K562 (cell line): ENCODE measurements around the gene DDC. TPM values are rescaled to one million over a fixed set of nuclear protein-coding genes. Genes with fewer than 3 reads are reported as not detected.
A peak's percentile ranks its signal among the peaks of the same experiment; 100 is the strongest.

Source experiments
- ATF1 ChIP-seq, 2 experiments: fragments of 450-650 bp in 1 of 2; IDR thresholded peaks; 2 replicates each; pipeline ENCODE4 v1.6.1; 2016; ENCODE audit warnings: missing compliant biosample characterization in 1 of 2, missing genetic modification characterization in 1 of 2
- CEBPB ChIP-seq: fragments of 450-650 bp; IDR thresholded peaks from 2 replicates; pipeline ENCODE4 v1.6.1; 2016; ENCODE audit warnings: missing genetic modification characterization, missing compliant biosample characterization
- CTCF ChIP-seq, 3 experiments: IDR thresholded peaks in 2 of 3; conservative IDR thresholded peaks in 1 of 3; 2 replicates each; pipeline ENCODE4 v1.5.1; 2011 to 2012; ENCODE audit warnings: low read length in 3 of 3, mild to moderate bottlenecking in 3 of 3, control low read depth in 2 of 3, improper control_type of control experiment in 1 of 3, inconsistent platforms in 1 of 3, low read depth in 1 of 3, mixed read lengths in 1 of 3, moderate library complexity in 1 of 3; ENCODE audit not compliant: insufficient read depth in 2 of 3
- GTF2B ChIP-seq: IDR thresholded peaks from 2 replicates; pipeline ENCODE4 v1.6.1; 2011; ENCODE audit not compliant: insufficient read length; ENCODE audit errors: extremely low read depth
- MTA3 ChIP-seq: fragments of 450-650 bp; formaldehyde crosslinking; IDR thresholded peaks from 2 replicates; pipeline ENCODE4 v1.6.1; 2017; ENCODE audit warnings: mild to moderate bottlenecking, borderline replicate concordance
- NFRKB ChIP-seq: fragments of 450-650 bp; IDR thresholded peaks from 2 replicates; pipeline ENCODE4 v1.6.1; 2016; ENCODE audit warnings: low read depth
- POLR2AphosphoS2 ChIP-seq: IDR thresholded peaks from 2 replicates; pipeline ENCODE4 v1.6.1; 2012; ENCODE audit warnings: low read length, improper control_type of control experiment
- RHOXF2B ChIP-seq: fragments of 250-450 bp; sonication (Bioruptor Pico); conservative IDR thresholded peaks from 2 replicates; pipeline ENCODE4 v1.5.1; 2021
- SAP30 ChIP-seq: fragments of 200-600 bp; sonication (generic); IDR thresholded peaks from 2 replicates; pipeline ENCODE4 v1.6.1; 2012; ENCODE audit warnings: borderline replicate concordance, low read depth, mild to moderate bottlenecking, moderate library complexity, low read length, control low read depth, inconsistent platforms; ENCODE audit not compliant: insufficient read depth, poor library complexity, severe bottlenecking
- STAG1 ChIP-seq: sonication (generic); formaldehyde crosslinking; IDR thresholded peaks from 2 replicates; pipeline ENCODE4 v1.5.0; 2020; ENCODE audit warnings: missing genetic modification reagents, borderline replicate concordance
- ZNF592 ChIP-seq: fragments of 450-650 bp; IDR thresholded peaks from 2 replicates; pipeline ENCODE4 v1.6.1; 2017; ENCODE audit warnings: antibody characterized with exemption, mild to moderate bottlenecking
- ZNF764 ChIP-seq: fragments of 250-450 bp; sonication (Bioruptor Pico); IDR thresholded peaks from 2 replicates; pipeline ENCODE4 v1.4.0; 2020; ENCODE audit warnings: low read depth, mild to moderate bottlenecking, moderate library complexity
- polyA plus RNA-seq, 8 experiments: library from polyadenylated mRNA; depleted of rRNA in 4 of 8; stranded (reverse) in 5 of 8; unstranded in 3 of 8; fragments of >200 nt; fragmentation: Nextera tagmentation in 2 of 8; fragmentation: Illumina TruSeq in 1 of 8; extraction: Ambion mirVana in 2 of 8; extraction: Trizol in 1 of 8; gene quantifications; 2 replicates each; pipeline versions ENCODE4 v1.2.1 to v1.2.3, GENCODE V29; 2011 to 2014; ENCODE audit warnings: inconsistent platforms in 1 of 8, missing spikeins in 1 of 8
- total RNA-seq, 7 experiments: library from RNA; depleted of rRNA in 6 of 7; stranded (reverse); fragments of >200 nt in 6 of 7; fragmentation: Illumina TruSeq in 2 of 7; extraction: Trizol in 2 of 7; gene quantifications; 2 replicates each; pipeline versions ENCODE4 v1.2.1 to v1.2.3, GENCODE V29; 2011 to 2021; ENCODE audit warnings: low replicate concordance in 1 of 7

Gene DDC
- total and polyA plus RNA-seq, 9 of the 15 experiments (the other 6 are each of a cell fraction or from before 2014, with no cell fraction given), result not detected

DNA sequence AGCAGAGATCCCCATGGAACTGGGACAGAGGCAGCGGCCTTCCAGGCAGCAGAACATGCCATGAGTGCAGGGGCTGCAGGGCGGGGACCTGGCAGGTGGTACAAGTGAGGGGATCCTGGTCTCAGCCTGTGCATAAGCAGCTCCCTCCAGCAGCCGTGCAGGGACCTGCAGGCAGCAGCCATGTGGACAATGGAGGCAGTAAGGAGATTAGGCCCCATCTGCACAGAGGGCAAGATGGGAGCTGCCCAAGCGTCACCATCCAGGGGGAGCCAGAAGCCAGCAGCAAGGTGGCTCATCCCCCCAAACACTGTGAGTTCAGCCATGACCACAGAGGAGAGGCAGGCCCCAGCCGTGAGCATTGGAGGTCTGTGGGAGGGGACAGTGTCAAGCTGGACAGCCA is 3.1 kb downstream of the DDC start (continued):
- no peak for TF ChIP-seq STAG1 (CRISPR knock-in tag)
- TF ChIP-seq ATF1 (CRISPR knock-in tag; IDR thresholded peaks at IDR 0.05), result no peak
- TF ChIP-seq ATF1 (tag; IDR thresholded peaks at IDR 0.05), result no peak
- no peak for TF ChIP-seq GTF2B
- no peak for TF ChIP-seq ZNF764 (CRISPR knock-in tag)
- no peak for TF ChIP-seq ZNF592
- TF ChIP-seq NFRKB, result no peak
- TF ChIP-seq CEBPB (tag), result no peak
- TF ChIP-seq MTA3, result no peak
- TF ChIP-seq RHOXF2B (CRISPR knock-in tag), result no peak
- TF ChIP-seq SAP30, result no peak
- peak in 1 of 3 experiments; percentile 32; a peak in 2 of 6 replicates for TF ChIP-seq CTCF (IDR thresholded peaks at IDR 0.05 in 2 of 3, conservative IDR thresholded peaks at IDR 0.05 in 1 of 3; ENCODE audit: insufficient read depth in 2 of 3, low read depth in 1 of 3, low read length in 3 of 3)
- no peak for TF ChIP-seq POLR2AphosphoS2
